BLaER1 (cell line): ENCODE data around the gene C1RL.

Experiments used
- H3K27ac ChIP-seq: shearing (Covaris generic); formaldehyde crosslinking; 2 replicates; pipeline ENCODE4 v1.8.1; 2022
- H3K27me3 ChIP-seq: shearing (Covaris generic); formaldehyde crosslinking; 2 replicates; pipeline ENCODE4 v1.8.1; 2022
- H3K36me3 ChIP-seq: shearing (Covaris generic); formaldehyde crosslinking; 2 replicates; pipeline ENCODE4 v1.8.1; 2022
- H3K4me1 ChIP-seq: shearing (Covaris generic); formaldehyde crosslinking; 2 replicates; pipeline ENCODE4 v1.8.1; 2022
- H3K4me2 ChIP-seq: shearing (Covaris generic); formaldehyde crosslinking; 2 replicates; pipeline ENCODE4 v1.8.1; 2022
- H3K4me3 ChIP-seq: shearing (Covaris generic); formaldehyde crosslinking; 2 replicates; pipeline ENCODE4 v1.8.1; 2022
- H3K9ac ChIP-seq: shearing (Covaris generic); formaldehyde crosslinking; 2 replicates; pipeline ENCODE4 v1.8.1; 2022
- H3K9me3 ChIP-seq: shearing (Covaris generic); formaldehyde crosslinking; 2 replicates; pipeline ENCODE4 v1.8.1; 2022
- H4K20me1 ChIP-seq: shearing (Covaris generic); formaldehyde crosslinking; 2 replicates; pipeline ENCODE4 v1.8.1; 2022
- Cebpa-rat ChIP-seq: shearing (Covaris generic); IDR thresholded peaks from 2 replicates; pipeline ENCODE4 v1.8.1; 2022

Gene C1RL, protein sequence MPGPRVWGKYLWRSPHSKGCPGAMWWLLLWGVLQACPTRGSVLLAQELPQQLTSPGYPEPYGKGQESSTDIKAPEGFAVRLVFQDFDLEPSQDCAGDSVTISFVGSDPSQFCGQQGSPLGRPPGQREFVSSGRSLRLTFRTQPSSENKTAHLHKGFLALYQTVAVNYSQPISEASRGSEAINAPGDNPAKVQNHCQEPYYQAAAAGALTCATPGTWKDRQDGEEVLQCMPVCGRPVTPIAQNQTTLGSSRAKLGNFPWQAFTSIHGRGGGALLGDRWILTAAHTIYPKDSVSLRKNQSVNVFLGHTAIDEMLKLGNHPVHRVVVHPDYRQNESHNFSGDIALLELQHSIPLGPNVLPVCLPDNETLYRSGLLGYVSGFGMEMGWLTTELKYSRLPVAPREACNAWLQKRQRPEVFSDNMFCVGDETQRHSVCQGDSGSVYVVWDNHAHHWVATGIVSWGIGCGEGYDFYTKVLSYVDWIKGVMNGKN

DNA sequence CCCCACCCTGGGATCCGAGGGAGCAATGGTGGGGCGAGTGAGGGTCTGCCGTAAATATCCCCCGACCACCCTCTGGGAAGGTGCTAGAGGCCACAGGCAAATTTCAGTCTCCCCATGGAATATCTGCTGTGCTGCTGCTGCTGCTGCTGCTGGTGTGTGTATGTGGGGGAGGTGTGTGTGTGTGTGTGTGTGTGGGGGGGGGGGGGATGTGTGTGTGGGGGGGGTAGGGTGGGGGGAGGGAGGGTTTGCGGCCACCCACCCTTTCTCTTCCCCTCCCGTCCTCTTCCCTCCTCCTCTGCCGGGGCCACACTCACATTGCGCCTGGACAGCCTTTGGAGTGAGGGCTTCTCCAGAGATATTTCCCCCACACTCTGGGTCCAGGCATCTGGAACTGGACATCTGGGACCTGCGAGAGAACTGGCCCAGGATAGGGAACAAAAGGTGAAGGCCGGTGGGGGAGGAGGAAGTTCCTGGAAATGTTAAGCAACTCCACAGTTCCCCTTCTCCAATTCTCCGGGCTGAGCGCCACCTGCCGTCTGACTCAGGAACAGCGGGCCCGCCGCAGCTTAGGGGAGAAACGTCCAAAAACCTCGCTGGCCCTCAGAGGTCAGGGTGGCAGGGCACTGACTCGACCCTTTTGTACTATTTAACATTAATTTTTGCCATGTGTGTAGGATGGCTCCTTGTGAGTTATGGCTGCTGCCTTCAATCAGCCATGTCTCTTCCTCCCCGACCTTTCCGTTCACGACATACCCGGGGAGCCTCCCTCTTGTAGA lies at the start of gene C1RL:
Gene C1RL, minus strand, starts transcription at position 419 of the 776 bp plus-strand sequence. Its CDS starts 34 bp downstream, at position 385.
- Histone ChIP-seq H3K9me3 (peaks cover 24% of the 10 kb centered on the region), H3K27ac (peak within 1 kb of the TSS; percentile 80), H3K27me3 (no peaks in the 10 kb centered on the region)

DNA sequence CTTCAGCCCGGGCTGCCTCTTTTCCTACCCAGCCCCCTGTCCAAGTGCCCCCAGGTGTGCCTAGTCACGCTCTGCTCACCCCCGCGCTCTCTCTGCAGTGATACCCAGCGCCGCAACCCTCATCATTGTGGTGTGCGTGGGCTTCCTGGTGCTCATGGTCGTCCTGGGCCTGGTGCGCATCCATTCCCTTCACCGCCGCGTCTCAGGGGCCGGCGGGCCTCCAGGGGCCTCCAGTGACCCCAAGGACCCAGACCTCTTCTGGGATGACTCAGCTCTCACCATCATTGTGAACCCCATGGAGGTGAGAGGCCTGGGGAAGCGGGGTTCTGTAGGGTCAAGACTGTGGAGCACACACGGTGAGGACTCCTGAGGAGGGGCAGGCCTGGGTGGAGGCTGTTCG lies 48.4 kb upstream of the C1RL start:
- H3K4me1 ChIP-seq, result peaks cover 15% of the 10 kb centered on the region
- no peak for TF ChIP-seq Cebpa-rat

More for the DNA sequence above, at the start of gene C1RL:
- Histone ChIP-seq H4K20me1 (no peaks in the 10 kb centered on the region), H3K9ac (peak within 1 kb of the TSS; percentile 80), H3K4me3 (peak within 1 kb of the TSS; percentile 68), H3K4me2 (peak within 1 kb of the TSS; percentile 85), H3K36me3 (peaks cover 13% of the 10 kb centered on the region), H3K4me1 (peaks cover 15% of the 10 kb centered on the region)
- TF ChIP-seq Cebpa-rat, result peak; percentile 84

DNA sequence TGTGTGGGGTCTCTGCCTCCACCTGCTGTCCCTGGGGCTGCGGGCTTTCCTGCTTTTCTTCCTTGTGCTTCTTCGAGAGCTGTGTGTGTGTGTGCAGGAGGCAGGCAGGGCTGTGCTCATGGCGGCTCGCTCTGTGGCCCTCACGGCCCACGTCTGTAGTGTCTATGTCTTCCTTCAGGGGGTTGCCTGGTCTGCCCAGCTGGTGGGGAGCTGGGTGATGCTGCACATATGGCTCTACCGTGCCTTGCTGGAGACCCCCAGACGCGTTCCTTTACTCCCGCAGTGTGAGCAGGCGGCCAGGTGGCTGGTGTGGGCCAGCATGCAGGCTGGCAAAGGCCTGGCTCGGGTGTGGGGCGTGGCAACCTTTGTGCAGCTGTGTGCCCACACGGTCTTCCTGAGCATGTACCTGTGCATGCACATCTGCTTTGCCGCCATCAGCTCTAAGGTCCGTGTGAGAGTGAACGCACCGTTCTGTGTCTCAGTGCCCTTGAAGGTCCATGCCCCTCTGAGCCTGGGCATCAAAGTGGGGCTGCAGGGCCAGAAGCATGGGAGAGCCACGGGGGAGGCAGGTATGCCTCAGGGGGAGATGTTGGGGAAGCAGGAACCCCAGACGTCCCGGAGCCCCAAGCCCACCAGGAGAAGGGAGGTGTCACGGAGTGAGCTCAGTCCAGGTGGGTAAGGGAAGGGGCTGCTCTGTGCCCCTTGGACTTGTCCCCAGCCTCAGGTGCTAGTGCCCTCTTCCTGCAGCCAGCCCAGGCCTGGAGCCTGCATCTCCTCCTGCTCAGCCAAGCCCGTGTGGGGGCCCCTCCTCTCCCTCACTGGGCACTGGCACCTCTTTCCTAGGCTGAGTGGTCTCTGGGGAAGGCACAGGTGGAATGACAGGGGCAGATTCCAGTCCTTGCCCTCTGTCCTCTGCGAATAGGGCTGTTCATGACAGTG lies 47.5 kb upstream of the C1RL start:
- Histone ChIP-seq H3K9me3 (no peaks in the 10 kb centered on the region), H3K36me3 (peaks cover 67% of the 10 kb centered on the region), H3K27ac (no peak overlapping the region), H3K9ac (no peak overlapping the region), H3K4me3 (no peak overlapping the region), H3K27me3 (no peaks in the 10 kb centered on the region), H3K4me1 (peaks cover 14% of the 10 kb centered on the region), H4K20me1 (no peaks in the 10 kb centered on the region), H3K4me2 (no peak overlapping the region)
- no peak for TF ChIP-seq Cebpa-rat

More for the DNA sequence above, 48.4 kb upstream of the C1RL start:
- Histone ChIP-seq H3K4me2 (no peak overlapping the region), H3K36me3 (peaks cover 62% of the 10 kb centered on the region), H3K9ac (no peak overlapping the region), H3K4me3 (no peak overlapping the region), H4K20me1 (no peaks in the 10 kb centered on the region), H3K27me3 (no peaks in the 10 kb centered on the region), H3K9me3 (no peaks in the 10 kb centered on the region), H3K27ac (no peak overlapping the region)

DNA sequence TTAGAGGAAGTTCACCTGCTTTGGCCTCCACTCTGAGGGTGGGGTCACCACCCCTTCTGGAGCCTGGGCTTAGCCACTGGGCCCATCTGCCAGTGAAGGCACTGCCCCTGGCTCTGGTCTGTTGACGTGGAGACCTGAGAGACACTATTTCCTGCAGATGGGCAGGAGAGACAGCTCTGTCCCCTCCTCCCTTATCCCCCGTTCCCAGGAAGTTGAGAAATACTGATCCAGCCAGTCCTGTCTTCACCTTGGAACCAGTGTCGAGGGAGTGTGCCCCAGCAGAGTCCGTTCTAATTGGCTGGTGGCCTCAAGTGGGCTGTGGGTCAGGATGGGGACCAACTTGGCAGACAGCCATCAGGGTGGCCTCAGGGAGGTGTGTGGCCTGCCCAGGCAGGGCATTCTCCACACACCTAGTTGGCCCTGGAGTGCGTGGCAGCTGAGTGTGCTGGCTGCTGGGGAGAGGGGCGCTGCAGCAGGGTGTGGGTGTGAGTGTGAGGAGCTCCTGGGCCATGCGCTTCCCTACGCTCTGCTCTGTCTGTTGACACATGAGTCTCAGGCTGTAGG lies 46.5 kb upstream of the C1RL start:
- Histone ChIP-seq H3K27me3 (no peaks in the 10 kb centered on the region), H3K36me3 (peaks cover 76% of the 10 kb centered on the region), H4K20me1 (no peaks in the 10 kb centered on the region), H3K9ac (no peak overlapping the region), H3K9me3 (no peaks in the 10 kb centered on the region), H3K4me3 (no peak overlapping the region), H3K27ac (no peak overlapping the region), H3K4me1 (peaks cover 14% of the 10 kb centered on the region), H3K4me2 (no peak overlapping the region)
- TF ChIP-seq Cebpa-rat, result no peak

DNA sequence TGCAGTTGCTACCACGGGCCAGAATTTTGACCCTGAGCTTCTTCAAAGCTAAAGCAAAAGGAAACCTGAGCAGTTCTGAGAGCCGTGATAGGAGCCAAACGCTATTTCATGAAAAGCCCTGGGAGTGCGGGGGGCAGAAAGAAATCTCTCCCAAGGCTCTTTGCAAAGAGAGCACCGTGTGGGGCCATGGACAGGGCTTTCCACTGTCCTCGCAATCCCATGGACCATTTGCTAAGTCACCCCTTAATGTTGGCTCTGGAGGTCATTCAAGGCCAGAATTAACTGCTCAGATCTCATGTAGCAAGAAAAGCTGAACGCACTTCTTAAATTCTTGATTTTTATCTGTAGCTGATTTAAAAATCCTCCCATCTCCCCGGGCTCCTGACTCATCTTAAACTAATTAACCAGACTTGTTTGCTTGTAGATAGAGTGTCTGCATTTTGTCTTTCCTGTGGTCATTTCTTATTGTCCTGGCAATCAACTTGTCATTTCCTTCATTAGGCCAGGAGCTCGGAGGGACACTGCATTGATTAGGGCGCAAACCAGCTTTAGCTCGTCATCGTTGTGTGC lies 46.0 kb upstream of the C1RL start:
- H3K9ac ChIP-seq, result no peak overlapping the region
- peaks cover 82% of the 10 kb centered on the region for H3K36me3 ChIP-seq
- H4K20me1 ChIP-seq, result no peaks in the 10 kb centered on the region
- no peaks in the 10 kb centered on the region for H3K9me3 ChIP-seq
- H3K27me3 ChIP-seq, result no peaks in the 10 kb centered on the region
- H3K4me3 ChIP-seq, result no peak overlapping the region
- TF ChIP-seq Cebpa-rat, result no peak
- no peak overlapping the region for H3K4me2 ChIP-seq
- peaks cover 14% of the 10 kb centered on the region for H3K4me1 ChIP-seq
- H3K27ac ChIP-seq, result no peak overlapping the region

DNA sequence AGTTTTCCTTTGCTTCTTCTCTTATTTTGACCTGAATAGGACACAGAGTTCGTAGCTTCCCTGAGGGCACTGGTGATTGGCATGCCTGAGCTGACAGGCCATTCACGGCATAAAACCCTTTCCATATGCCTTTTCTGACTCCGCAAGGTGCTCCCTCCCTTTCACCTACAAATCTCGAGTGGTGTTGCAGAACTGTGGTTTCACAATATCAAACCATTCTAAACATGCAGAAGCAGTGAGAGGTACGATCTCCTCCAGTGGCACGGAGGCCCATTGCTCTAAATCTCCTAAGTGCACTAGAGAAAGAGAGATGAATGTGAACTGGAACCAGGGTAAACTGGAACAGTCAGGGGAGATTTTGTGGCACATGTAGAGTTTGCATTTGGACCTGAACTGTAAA lies 45.0 kb upstream of the C1RL start:
- peaks cover 14% of the 10 kb centered on the region for H3K4me1 ChIP-seq
- H3K27ac ChIP-seq, result 0 out of 2 replicates have a peak overlapping the region, but pooled peaks have one; percentile 9
- no peak overlapping the region for H3K9ac ChIP-seq
- H3K9me3 ChIP-seq, result no peaks in the 10 kb centered on the region
- H4K20me1 ChIP-seq, result no peaks in the 10 kb centered on the region
- no peaks in the 10 kb centered on the region for H3K27me3 ChIP-seq
- no peak overlapping the region for H3K4me2 ChIP-seq
- H3K36me3 ChIP-seq, result peaks cover 88% of the 10 kb centered on the region
- H3K4me3 ChIP-seq, result no peak overlapping the region
- no peak for TF ChIP-seq Cebpa-rat

DNA sequence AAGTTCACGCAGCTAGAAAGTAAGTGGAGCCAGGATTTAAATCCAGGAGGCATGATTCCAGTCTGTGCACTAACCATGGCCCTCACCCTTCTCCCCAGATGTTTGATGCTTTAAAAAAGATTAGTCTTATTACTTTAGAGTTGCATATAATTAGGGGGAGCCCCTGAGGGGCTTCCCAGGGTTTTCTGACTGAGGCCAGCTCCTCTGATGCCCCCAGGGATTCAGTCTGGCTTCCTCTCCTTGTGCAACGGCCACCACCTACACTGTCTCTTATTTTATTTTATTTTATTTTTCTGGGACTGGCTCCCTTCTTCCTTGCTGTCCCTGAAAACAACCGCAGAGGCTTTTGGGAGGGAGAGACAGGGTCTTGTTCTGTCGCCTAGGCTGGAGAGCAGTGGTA lies 43.8 kb upstream of the C1RL start:
- Histone ChIP-seq H4K20me1 (no peaks in the 10 kb centered on the region), H3K4me2 (peak overlapping the region; percentile 65), H3K36me3 (peaks cover 96% of the 10 kb centered on the region), H3K27me3 (no peaks in the 10 kb centered on the region), H3K27ac (peak overlapping the region; percentile 39; the same call in 1 of the 2 replicates), H3K4me1 (peaks cover 14% of the 10 kb centered on the region), H3K9ac (peak overlapping the region; percentile 2; the same call in 1 of the 2 replicates), H3K9me3 (no peaks in the 10 kb centered on the region), H3K4me3 (no peak overlapping the region)
- TF ChIP-seq Cebpa-rat, result no peak

DNA sequence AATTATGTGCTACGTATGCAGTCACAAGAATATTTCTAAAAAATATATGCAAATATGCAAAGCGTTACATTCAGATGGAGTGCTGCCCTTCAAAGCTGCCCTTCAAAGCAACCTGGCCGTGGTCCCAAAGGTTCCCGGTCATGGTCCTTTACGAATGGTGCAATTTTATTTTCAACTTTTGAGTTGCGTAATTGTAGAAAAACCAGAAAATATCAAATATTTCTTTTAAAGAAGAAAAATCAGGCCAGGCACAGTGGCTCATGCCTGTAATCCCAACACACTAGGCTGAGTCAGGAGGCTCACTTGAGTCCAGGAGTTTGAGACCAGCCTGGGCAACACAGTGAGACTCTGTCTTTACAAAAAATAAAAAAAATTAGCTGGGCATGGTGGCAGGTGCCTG lies 42.5 kb upstream of the C1RL start:
- Histone ChIP-seq H3K36me3 (peaks cover 95% of the 10 kb centered on the region), H3K9ac (no peak overlapping the region), H3K4me3 (no peak overlapping the region), H3K9me3 (no peaks in the 10 kb centered on the region), H3K27me3 (no peaks in the 10 kb centered on the region), H3K4me2 (no peak overlapping the region), H4K20me1 (no peaks in the 10 kb centered on the region), H3K4me1 (peaks cover 14% of the 10 kb centered on the region), H3K27ac (no peak overlapping the region)
- TF ChIP-seq Cebpa-rat, result peak; percentile 58; the same call in 1 of the 2 replicates
